HG03064 (cell line): ENCODE measurements around the gene ACTA1.
"Not testable (repeated sequence)": the region's sequence is repeated elsewhere in the genome, so short reads cannot be mapped to it uniquely, and the experiment has no call there.

Experiments
- ATAC-seq: cut with Tn5 transposase; IDR thresholded peaks from one replicate; pipeline ENCODE4 v1.9.1; 2021; ENCODE audit warnings: low read depth; ENCODE audit not compliant: unreplicated experiment

The ACTA1 gene

DNA sequence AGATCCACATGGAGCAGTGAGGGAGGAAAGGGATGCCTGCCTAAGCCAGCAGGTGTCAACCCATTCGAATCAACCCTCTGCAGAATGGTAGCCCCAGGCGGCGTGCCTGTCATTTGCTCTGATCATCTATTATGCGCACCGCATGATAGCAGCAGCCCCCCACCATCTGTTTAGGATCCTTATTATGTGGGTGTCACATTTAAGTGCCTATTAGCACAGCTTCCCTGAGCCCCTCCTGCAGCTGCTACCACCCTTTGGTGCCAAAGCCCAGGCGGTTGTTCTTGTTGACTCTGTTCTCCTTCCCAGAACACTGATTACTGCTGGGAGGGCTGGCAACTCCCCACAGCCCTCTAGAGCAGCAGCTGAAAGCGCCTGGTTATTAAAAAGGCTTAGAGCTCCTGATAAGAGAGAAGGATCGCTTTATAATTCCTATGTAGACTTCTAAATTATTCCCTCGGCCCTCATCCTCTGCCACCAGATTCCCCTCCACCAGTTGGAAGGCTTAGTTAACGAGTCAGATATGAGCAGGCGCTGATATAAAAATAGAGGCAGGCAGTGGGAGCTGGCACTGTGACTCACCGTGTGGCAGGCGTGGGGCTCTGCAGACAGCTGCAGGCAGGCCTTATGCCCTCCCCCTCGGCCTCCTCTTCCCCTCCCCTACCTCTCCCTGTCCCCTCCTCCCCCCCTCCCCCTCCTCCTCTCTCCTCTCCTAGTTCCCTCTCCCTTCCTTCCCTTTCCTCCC is 23.0 kb downstream of the ACTA1 start:
- ATAC-seq = no peak

DNA sequence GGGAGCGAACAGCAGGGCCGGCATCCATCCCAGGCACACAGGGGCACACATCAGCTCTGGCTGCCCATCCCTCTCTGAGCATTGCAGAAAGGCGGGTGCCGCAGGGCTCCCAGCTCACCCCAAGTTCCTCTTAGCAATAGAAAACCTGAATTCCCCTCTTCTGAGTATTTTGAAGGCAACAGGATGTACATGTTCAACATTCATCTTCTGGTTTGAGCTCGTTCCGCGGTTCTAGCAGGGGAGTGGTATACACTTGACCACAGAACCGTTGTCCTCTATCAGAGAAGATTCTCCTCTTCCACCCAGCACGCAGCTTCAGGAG is 23.6 kb downstream of the ACTA1 start:
- ATAC-seq = no peak

DNA sequence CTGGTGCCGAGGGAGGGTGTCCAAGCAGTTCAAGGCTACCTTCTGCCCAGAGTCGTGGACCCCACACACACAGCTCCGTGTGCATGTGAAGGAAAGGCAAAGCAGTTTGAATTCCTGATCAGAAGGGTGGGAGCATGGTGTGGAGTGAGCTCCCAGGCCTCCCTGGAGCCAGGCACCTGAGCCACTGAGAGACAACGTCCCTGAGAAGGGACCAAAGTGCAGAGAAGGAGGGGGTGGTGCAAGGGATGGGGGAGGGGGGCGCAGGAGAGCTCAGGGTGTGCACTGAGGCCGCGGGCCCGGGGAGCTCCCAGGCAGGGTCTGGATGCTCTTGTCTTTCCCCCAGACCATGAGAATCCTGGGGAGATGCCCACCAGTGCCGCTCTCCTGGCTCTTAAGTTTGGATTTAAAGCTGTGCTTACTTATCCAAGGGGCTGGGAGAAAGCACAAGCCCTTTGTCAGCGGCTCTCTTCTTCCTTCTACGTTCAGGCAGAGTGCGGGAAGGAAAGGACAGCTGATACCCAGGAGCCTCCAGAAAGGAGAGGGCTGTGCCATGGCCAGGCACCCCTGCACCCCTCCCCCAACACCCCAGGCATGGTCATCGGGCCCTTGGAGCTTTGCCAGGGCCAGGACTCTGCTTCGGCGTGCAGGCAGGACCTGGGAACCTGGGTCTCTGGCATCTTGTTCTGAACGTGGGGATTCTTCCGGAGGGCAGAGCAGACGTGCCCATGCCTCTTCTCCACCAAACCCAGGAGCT is 24.1 kb downstream of the ACTA1 start:
- no peak for ATAC-seq

DNA sequence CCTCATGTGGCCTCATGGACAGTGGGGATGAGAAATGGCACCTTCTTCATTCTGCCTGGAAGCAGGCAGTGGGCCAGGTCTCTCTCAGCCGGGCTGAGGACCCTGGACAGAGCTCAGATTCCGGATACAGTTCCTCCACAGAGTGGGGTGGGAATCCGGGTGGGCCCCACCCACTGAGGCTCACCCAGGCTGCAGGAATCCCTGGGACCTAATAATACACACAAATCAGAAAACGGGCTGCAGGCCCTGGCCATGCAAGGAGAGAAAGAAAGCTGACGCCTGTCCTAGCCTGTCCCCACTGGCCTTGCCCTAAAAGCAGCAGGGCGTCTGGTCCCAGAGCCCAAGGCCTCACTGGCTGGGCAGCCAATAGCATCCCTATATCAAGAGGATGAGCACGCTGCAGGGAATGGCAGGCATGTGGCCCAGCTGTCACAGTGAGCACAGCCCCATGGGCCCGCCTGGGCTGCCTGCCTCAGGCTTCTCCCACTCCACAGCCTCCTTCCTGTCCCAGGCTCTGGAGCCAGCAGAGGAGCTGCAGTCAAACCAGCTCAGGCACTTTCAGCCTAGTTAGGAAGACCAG is 25.3 kb downstream of the ACTA1 start:
- ATAC-seq = no peak

DNA sequence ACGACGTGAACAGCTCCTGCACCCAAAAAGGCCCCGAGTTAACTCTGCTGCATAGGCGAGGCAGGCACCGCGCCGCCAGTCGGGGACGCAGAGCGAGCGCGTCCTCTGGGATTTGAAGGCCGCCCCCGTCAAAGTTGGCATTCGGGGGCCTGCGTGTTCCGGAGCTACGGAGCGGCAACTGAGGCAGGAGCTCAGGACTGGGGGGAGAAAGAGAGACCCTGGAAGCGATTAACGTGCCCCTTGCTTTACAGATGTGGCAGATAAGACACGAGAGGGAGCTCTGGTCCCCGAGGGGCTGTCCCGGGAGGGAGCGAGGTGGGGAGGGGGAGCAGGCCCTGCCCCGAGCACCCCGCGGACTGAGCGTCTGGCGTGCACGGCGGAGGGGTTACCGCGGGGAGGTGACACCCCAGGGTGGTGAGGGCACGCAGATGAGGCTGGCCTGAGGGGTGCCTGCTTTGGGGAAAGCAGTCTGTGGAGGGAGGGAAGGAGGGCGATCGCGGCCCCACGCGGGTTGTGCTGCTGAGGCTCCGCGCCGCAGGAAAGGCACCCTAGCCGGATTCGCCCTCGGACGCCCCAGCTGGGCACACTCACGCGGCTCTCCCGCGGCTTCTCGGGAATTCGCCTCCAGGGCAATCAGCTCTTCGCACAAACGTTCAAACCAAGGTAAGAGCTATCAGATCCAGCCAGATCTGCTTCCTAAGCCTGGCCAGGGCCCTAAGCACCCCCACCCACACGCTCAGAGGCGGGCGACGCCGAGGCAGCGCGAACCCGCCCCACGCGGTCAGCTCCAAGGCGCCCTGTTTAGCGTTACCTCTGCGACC is 26.5 kb downstream of the ACTA1 start:
- no peak for ATAC-seq

DNA sequence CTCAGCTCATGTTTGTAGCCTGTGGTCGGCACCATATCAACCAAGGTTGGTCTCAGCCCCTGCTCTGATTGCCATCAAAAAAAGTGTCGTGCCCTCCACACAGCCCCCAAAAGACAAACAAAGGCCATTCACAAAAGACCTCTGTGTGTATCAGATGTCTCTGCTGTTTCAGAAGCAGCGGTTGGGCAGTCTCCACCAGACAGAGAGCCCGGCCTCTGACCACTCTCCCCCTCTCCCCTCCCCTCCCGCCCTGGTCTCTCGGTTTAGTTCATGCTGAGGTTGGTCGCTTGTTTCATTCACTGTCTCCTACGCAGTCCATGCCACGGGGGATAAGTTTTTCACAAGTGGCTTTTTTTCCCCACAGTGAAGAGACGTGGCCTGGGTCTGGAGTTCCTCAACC is 27.1 kb downstream of the ACTA1 start:
- no peak for ATAC-seq

DNA sequence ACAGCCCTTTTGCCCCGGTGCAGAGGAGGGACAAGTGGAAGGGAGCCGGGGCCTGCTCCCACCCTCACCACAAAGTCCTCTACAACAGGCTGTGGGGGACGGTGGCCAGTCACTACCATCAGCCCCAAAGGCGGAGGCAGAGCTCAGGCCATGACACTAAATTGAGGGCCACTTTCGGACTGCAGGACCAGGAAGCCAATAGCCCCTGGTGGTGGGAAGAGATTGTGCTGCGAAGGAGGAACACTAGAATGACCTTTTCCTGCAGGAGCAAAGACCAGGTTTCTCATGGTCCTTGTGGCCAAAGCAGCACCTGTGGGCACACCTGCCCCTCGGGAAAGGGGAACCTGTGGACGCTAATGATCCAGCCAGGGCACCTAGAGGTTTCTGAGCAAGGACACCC is 30.3 kb downstream of the ACTA1 start:
- no peak for ATAC-seq

DNA sequence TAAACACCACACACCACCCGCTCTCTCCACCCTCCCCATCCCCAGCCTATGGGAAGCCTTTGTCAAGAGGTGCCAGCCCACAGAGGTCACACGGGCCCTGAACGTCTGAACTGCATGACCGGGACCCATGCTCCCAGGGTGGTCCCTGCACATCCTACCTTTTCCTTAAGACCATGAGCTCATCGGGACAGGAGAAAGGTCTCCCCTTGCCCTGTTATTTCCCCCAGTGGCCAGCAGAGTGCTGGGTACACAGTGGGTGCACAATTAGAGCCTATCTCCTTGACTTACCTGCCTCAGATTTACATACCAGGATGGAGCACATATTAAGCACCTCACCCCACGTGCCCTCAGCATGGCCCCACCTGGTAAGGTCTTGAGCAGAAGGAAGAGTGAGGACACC is 30.9 kb downstream of the ACTA1 start:
- no peak for ATAC-seq

DNA sequence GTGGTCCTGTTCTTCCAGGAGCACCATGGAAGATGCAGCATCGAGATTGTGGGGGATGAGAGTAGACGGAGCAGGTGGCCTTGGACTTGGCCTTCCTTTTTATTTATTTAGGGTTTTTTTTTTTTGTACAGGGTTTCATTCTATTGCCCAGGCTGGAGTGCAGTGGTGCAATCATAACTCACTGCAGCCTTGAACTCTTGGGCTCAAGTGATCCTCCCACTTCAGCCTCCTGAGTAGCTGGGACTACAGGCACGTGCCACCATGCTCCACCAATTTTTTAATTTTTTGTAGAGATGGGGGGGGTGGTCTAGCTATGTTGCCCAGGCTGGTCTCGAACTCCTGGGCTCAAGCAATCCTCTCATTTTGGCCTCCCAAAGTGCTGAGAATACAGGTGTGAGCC is 31.6 kb downstream of the ACTA1 start:
- not testable (repeated sequence) for ATAC-seq

DNA sequence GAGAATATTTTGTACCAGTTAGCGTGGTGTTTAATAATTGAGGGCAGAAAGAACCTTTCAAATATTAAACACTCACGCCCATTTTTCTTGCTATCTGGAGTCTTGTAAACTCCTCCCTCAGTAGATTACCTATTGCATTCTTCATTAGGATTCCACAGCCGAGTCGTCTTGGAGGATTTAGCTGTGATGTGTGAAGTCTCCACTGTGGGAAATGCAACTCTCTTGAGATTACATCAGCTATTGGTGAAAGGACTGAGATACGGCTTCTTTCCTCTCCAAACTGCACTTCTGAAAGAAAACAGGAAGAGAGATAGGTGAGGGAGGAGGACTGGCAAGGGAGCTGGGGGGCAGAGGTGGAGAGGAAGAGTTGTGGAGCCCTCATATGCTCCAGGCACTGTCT is 36.1 kb downstream of the ACTA1 start:
- ATAC-seq = no peak

DNA sequence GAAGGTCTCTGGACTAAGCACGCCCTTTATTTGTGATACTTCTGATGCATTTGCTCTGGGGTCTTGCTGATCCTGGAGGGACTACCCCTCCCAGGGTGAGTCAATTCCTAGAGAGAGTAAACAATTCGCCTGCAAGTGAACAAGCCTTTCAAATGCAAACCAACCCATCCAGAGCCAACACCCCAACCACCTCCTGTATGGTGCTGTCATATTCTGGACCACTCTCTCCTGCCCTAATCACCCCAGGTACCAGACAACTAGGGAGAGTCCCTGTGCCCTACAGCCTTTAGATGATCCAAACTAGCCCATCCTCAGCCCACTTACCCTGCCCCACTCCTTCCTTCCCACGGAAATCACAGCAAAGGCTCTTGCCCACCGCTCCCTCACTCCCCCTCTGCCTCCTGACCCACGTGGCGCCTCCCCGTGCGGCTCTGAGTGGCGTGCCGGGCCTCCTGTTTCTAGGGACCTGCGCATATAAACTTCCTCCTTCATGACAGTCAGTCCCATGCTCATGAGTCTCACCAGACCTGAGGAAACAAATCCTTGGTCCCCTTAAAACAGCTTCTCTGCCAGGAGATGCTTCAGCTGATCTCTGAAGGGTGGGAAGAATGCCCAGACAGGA is 37.2 kb downstream of the ACTA1 start:
- no peak for ATAC-seq

DNA sequence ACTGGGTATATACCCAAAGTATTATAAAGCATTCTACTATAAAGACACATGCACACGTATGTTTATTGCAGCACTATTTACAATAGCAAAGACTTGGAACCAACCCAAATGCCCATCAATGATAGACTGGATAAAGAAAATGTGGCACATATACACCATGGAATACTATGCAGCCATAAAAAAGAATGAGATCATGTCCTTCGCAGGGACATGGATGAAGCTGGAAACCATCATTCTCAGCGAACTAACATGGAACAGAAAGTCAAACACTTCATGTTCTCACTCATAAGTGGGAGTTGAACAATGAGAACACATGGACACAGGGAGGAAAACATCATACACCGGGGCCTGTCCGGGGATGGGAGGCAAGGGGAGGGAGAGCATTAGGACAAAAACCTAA is 39.4 kb downstream of the ACTA1 start:
- not testable (repeated sequence) for ATAC-seq

DNA sequence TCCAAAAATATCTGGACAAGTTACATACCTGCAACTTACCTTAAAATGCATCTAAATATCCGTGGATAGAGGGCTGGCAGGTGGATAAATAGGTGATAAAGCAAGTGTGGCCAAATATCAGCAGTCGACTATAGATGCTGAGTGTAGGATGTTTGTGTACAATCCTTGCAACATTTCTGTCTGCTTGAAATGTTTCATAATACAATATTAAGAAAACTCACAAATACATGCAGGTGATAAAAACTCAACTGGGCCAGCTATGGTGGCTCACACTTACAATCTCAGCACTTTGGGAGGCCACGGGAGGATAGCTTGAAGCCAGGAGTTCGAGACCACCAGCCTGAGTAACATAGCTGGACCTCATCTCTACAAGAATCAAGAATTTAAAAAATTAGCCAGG is 41.0 kb downstream of the ACTA1 start:
- no peak for ATAC-seq

DNA sequence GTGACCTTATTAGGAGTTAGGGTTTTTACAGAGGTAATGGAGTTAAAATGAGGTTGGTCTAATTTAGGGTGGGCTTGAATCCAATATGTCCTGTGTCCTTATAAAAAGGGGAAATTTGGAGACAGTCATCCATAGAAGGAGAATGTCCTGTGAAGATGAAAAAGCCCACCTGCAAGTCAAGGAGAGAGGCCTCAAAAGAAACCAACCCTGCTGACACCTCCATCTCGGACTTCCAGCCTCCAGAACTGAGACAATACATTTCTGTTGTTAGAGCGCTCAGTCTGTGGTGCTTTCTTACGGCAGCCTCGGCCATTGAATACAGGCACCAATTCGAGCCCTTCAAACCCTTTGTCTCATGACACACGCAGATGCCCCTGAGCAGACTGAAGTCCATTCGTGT is 43.8 kb downstream of the ACTA1 start:
- no peak for ATAC-seq

DNA sequence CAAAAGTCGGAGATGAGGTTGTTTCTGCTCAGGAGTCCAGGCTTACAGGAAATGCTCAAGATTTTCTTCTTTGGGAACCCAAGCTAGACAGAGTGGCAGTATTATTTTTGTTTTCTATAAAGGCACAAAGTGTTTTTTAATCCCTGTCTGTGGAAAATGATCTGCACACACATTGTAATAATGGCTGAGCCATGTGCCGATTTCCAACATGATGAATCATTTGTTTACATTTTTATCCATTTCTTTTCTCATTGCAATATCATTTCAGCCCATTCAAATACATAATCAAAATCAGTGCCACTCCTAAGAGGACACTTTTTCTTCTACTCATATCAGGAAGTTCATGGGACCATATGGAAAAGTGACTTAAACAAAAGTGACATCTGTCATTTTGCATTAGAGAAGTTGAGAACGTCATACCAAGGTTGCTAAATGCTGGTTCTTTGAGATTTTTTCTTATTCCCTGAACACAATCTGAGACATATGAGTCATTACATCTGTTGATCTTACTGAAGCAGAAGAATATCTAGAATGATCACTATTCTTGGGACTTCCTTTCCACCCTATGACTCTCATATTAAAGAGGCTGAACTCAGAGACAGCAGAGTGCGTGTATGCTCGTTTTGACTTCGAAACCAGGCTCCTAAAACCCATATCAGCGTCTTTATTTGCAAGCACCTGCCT is 44.9 kb downstream of the ACTA1 start:
- ATAC-seq = no peak

DNA sequence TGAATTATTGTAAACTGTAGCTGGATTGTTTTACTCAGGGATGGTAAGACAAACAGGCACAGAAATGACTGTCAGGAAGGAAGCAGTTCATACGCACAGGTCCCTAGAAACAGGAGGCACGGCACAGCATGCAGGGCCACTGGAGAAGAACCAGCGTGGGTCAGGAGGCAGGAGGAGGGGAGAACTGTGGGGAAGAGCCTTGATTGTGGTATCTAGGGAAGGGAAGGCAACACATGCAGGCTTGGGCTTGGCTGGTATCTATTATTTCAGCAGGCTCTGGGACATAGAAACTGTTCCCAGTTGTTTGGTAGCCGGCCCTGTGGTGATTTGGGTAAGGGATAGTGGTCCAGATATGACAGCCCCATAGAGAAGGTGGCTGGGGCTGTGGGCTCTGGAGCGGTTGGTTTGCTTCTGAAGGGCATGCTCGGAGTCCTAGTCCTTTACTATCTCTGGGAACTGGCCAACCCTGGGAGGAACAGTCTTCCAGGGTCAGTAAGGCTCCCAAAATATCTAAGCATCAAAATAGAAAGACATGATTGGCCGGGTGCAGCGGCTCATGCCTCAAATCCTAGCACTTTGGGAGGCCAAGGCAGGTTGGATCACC is 47.9 kb downstream of the ACTA1 start:
- ATAC-seq = no peak

DNA sequence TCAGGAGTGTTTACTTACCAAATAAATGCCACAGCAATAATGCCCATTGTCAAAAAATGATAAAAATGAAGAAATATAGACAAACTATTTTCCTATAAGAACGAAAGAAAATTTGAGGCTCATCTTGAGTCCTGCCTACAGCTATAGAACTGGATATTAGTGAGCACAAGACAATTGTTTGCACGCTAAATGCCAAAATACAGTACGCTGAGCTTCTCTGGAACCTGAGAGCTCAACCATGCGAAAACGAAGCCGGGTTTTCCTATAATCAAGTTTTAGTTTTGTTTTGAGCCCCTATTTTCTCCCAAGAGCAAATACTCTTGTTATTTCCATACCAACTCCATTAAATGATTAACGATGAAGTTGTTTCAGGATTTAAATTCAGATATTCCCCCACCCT is 49.1 kb downstream of the ACTA1 start:
- no peak for ATAC-seq

DNA sequence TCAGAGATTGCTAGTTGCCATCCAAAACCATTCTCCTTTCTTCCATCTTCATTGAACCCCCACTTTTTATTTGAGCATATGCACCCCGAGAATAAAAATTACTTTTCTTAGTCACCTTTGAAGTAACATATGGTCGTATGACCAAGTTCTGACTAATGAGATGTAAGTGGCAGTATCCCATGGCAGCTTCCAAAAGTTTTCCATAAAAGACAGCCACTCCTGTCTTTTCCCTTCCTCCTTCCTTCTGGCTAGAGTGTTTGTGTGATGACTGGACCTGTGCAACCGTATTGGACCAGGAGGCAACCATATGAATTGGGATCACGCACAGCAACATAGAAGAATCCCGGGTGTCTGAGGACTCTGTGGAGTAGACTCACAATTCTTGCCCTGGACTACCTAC is 49.9 kb downstream of the ACTA1 start:
- ATAC-seq = no peak

DNA sequence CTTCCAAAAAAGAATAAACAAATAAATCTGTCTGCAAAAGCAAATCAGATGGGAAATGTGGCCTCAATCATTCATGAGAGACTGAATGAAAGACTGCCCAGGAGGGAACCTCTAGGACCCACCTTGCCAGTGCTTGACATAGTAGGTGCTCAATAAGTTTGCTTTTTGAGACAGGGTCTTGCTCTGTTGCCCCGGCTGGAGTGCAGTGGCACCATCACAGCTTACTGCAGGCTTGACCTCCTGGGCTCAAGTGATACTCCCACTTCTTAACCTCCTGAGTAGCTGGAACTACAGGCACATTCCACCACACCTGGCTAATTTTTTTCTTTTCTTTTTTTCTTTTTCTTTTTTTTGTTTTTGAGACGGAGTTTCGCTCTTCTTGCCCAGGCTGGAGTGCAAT is 50.7 kb downstream of the ACTA1 start:
- ATAC-seq = no peak
